GM21717 (cell line): ENCODE measurements around the gene SEMA6A.

Source experiments
- ATAC-seq: cut with Tn5 transposase; IDR thresholded peaks from one replicate; pipeline ENCODE4 v1.9.1; 2021; ENCODE audit warnings: mild to moderate bottlenecking, moderate library complexity; ENCODE audit not compliant: unreplicated experiment

SEMA6A gene

GRCh38 chr5:116497631-116498030 is 77.0 kb downstream of the SEMA6A start:
- no peak for ATAC-seq

- no peak for ATAC-seq
Measured at GRCh38 chr5:116495786-116496357, 78.8 kb downstream of the SEMA6A start.

GRCh38 chr5:116494784-116495450 is 79.7 kb downstream of the SEMA6A start:
- no peak for ATAC-seq

DNA sequence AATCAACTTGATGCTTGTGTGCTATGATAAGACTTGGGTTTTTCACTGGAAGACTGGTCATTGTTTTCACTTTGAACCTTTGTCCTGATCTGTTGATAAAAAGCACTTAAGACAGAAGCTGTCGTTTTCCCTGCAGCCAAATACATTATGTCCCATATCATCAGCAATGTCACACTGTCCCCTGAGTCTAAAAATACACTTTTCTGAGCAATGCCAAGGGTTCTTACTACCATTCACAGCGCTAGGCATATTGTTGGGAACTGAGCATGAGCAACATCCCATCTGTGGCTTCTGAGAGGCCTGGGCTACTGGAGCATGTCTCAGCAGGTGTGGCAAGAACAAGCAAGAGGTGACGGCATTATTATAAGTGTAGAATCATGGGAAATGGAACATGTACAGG is 81.8 kb downstream of the SEMA6A start:
- no peak for ATAC-seq

DNA sequence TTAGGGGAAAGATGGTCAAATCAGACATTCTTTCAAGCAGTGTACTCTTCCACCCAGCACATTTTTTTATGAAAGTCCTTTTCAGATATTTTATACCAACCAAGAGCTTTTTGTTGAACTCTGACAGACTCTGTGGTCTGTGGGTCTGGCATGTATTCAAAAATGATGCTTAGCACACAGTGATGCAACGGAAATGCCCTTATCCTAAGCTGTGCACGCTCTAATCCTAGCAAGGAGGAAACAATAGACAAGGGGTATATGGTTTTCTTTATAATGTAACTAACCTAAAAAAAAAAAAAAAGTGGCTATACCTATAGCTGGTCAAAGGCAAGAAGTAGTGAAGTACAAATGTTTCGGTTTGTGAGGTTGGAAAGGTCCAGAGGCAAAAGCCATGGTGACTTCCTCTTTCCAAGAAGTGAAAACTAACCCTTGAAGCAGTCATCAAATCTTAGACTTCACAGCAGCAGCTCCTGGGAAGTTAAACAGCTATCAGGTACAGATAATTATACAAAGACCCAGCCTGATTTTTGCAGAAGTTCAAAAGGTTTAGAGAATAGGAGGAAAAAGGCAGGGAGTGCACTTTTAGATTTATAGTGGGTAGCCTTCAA is 82.5 kb downstream of the SEMA6A start:
- no peak for ATAC-seq

DNA sequence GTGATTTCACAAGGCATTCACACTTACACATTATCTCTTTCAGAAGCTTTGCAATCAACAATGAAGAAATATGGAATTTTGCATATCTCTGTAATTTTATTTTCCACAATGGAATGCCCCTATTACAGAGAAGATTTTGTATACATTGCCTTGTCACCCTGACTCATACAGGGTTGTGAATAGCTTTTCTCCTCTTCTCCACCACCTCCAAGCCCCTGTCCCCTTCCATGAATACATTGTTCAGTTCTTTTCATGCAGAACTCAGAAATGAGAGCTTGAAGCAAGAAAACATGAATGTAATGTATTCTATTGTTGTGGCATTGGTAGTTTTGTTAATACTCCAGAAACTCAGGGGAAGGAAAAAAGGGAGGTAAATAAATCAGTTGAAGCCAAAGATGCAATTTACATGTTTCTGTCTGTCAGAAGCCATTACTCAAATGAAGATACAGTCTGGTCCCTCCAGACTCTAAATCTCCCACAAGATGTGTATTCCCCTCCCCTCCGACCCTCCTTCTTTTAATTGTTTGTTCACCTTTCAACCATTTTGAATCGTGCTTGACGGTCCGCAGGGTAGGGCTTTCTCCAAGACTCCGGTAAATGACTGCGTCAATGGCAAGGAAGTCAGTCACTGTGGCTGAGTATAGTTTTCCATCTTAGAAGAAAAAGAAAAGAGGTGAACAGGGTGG is 86.1 kb downstream of the SEMA6A start:
- no peak for ATAC-seq

- ATAC-seq = no peak
Measured at GRCh38 chr5:116487045-116487444, 87.6 kb downstream of the SEMA6A start.

- no peak for ATAC-seq
Measured at GRCh38 chr5:116486588-116486987, 88.0 kb downstream of the SEMA6A start.

GRCh38 chr5:116484645-116485044 is 90.0 kb downstream of the SEMA6A start:
- no peak for ATAC-seq

DNA sequence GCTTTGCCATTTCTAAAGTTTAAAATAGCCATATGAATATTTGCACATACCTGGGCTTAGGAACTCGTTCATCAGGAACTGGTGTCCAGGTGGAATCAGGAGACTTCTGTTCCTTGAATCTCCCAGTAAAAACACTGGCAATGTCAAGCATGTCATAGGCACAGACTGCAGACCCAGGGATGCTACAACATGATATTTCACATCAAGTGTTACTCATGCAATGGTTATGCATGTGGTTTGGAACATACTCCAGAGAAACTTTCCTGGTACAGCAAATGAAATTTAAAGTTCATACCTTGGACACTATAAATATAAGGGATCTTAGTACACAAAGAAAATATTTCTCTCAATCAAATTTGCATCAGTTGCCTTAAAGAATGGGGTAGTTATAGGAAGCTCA is 92.2 kb downstream of the SEMA6A start:
- ATAC-seq = no peak

DNA sequence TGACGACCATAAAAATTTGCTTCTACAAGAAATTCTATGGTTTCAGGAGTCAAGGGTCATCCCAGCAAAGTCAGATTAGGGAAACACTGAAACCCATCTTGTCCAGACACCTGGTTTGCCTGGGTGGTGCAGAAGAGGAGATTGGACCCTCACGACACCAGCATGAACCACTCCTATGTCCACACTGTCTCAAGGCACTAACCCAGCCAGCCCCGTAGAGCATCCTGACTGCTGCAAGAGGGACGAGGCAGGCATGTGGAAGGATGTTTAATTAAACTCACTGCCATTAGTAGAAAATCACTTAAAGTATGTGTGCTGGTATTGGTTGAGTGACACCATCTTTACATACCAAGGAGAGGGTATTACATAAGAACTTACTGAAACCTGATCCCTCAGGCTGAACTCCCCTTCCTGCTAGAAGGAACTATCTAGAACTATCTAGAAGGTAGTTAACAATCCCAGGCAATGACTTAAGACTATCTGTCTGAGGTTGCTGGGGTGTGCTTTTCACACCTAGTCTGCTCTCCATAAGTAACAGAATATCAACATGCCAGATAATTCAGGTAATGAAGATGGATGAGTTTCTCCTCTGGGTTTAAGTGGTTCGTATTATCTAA is 93.6 kb downstream of the SEMA6A start:
- ATAC-seq = no peak

GRCh38 chr5:116479776-116480675 is 94.6 kb downstream of the SEMA6A start:
- ATAC-seq = no peak

GRCh38 chr5:116478491-116478890 is 96.1 kb downstream of the SEMA6A start:
- ATAC-seq = no peak

DNA sequence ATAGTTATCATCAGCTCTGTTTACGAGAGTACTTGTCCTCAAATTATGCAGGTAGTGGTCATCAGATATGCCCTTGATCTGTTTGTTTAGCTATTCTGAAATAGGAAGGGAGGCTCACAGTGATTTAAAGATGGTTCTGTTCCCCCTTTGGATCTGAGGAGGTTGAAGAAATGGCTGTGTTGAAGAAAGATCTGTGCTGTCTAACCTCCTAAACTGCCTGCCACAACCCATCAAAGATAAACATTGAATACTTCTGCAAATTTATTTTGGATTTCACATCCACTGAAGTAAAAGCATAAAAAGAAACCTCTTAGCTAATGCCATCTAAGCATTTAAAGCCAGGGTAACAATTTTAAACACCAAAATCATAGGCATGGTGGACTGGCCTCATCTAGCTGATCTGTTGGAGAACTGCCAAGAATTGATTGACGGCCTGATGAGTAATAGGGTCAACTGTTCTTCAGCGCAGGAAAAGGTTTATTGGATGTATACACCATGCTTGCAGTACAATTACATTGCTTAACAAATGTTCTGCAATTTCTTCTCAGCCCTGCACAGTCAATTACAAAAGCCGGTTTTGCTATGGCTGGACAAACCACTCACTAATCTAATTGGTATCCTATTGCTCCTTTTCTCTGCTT is 97.6 kb downstream of the SEMA6A start:
- ATAC-seq = no peak

DNA sequence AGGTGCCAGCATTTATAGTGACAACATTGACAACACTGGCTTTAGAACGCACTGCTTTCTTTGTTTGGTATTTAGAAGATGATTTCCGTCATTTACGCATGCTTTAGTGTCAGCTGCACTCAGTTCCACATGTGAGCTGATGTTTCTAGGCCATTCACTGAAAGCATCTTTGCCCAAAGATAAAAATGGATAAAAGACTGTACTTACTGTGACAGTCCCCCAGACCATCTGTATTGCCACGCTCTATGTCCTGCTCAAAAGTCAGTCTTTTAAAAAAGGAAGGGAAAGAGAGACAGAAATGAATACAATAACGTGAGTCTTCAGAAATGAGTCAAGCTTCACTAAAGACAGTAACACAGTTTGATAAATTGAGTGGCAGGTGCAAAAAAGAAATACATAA is 99.3 kb downstream of the SEMA6A start:
- no peak for ATAC-seq

GRCh38 chr5:116473706-116474105 is 100.9 kb downstream of the SEMA6A start:
- no peak for ATAC-seq

- ATAC-seq = no peak
Measured at GRCh38 chr5:116472274-116472673, 102.3 kb downstream of the SEMA6A start.

GRCh38 chr5:116469631-116470030 is 105.0 kb downstream of the SEMA6A start:
- no peak for ATAC-seq

GRCh38 chr5:116468583-116468982 is 106.0 kb downstream of the SEMA6A start:
- ATAC-seq = no peak

GRCh38 chr5:116467465-116467843 is 107.2 kb downstream of the SEMA6A start:
- ATAC-seq = no peak
